Measurements from ENCODE around the gene PLBD1.
A peak's percentile ranks its signal among the peaks of the same experiment; 100 is the strongest.

Gene PLBD1

DNA sequence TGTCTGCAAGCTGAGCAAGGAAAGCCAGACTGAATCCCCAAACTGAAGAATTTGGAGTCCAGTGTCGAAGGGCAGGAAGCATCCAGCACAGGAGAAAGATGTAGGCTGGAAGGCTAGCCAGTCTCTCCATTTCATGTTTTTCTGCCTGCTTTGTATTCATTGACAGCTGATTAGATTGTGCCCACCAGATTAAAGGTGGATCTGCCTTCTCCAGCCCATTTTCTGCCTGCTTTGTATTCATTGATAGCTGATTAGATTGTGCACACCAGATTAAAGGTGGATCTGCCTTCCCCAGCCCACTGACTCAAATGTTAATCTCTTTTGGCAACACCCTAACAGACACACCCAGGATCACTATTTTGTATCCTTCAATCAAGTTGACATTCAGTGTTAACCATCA lies 85.3 kb downstream of the PLBD1 start:
- DNase-seq = no peak

DNA sequence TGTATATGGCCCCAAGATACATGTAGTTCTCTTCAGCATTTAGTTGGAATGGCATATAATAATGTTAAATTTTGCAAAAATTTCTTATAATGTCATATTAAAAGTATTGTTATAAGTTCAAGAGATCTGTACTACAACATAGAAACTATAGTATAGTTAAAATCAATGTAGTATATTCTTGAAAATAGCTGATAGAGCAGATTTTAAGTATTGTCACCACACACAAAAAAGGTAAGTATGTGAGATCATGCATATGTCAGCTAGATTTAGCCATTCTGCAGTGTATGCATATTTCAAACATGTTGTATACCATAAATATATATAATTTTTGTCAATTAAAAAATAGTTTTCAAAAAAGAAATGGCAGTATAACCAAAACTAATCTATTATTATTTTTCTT lies 86.5 kb downstream of the PLBD1 start:
- DNase-seq = no peak

DNA sequence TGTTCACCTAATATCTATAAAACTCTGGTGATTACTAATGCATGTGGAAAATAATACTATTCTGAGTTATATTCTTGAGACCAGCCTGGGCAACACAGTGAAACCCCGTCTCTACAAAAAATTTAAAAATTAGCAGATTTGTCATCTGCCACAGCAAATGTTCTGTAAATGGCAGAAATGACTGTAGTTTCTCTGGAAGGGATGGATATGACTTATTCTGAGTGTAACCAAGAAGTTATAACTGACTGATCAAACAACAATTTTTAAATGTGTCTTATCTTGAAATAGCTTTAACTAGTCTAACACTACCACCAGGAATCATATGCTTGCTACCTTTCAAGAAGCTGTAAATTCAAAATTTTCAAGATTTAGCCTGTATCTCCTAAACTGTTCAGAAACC lies 88.7 kb downstream of the PLBD1 start:
- no peak for DNase-seq

DNA sequence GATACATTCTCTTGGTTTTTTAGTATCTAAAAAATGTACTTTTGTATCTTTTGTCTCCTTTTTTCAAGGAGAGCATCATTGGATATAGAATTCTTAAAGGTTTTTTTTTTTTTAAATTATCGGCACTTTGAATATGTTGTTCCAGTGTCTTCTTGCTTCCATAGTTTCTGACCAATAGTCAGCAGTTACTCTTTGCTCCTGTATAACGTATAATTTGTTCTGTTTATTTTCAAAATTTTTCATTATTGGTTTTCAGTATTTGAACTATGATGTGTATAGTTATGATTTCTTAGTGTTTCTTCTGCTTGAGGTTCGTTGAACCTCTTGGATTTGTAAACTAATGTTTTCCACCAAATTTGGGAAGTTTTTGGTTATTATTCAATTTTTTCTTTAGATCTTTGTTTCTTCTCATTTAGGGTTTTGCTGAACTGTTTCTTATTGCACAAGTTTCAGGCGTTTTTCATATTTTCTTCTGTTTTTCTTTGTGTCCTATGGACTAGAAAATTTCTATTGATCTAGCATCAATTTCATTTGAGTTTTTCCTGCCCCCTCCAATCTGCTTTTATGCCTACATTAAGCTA lies 93.9 kb downstream of the PLBD1 start:
- no peak for DNase-seq

DNA sequence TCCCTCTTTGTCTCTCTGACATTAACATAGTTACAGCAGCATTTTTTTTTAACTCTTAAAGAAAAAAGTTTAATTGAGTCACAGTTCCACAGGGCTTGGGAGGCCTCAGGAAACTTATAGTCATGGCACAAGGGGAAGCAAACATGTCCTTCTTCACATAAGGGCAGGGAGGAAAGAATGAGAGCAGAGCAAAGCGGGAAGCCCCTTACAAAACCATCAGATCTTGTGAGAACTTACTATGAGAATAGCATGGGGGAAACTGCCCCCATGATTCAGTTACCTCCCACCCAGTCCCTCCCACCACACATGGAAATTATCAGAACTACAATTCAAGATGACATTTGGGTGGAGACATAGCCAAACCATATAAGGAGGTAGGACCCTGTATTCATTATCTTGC lies 96.2 kb downstream of the PLBD1 start:
- no peak for DNase-seq

DNA sequence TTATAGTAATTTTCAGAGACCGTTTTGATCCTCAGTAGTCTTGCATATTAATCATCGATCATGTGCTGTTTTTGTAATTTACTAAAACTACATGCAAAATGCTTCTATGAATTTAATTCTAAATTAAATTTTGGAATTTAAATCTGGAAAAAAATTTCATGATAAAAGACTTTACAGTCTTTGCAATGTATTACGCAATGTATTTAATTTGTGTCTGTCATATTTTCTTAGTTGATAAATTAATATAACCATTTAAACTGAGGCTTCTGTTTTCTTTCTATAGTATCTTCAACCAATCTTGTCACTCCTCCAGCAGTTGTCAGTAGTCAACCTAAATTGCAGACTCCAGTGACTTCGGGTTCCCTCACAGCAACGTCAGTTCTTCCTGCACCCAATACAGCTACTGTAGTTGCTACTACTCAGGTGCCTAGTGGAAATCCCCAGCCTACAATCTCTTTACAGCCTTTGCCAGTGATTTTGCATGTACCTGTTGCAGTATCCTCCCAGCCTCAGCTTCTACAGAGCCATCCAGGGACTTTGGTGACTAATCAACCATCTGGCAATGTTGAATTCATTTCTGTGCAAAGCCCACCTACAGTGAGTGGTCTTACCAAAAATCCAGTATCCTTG lies 107.4 kb downstream of the PLBD1 start:
- no peak for DNase-seq

DNA sequence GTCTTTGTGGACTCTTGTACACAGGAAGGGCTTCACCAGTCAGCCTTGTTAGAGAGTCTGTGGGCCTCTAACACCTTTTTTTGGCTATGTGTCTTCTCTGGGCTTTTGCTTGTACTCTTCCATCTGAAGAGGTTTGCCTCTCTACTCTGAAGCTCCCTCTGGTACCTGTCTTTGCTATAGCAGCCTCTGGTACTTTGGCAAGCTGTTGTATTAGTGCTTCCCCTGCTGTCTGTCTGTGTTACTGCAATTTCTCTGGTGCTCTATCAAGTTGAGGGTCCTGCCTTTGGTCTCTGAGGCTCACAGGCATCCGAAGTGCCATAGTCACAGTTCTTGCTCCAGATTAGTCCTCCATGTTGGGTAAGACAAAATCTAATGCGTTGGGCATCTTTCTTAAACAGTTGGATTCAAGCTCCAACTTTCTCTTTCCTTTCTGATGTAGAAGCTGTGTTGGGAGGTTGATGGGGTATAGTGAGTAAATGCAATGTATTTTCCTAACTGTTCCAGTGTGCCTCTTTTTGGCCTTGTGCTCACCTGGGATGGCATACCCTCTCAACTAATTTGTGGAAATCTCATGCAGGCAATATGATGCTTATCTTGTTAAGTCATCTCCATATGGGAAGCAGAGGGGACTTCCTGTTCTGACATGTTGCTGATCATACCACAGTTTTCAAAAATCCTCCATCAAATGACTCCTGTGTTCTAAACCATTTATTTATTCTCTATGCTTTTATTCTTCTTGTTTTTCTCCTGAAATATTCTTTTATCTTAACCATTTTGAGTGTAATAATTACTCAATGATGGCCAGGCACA lies 113.4 kb downstream of the PLBD1 start:
- peak; percentile 47 for DNase-seq

Data from RPMI8226 (cell line).